ENCODE data around the gene IFIT1B. TPM values are rescaled to one million over a fixed set of nuclear protein-coding genes. Genes with fewer than 3 reads are reported as not detected.
"Not testable (repeated sequence)": the region's sequence is repeated elsewhere in the genome, so short reads cannot be mapped to it uniquely, and the experiment has no call there.

IFIT1B gene
- total and polyA plus RNA-seq, 2 donors, result 2.2 TPM; not detected in 1

- no peak overlapping the region for H3K27ac ChIP-seq (ENCODE audit: low read depth)
- no peak overlapping the region for H3K4me3 ChIP-seq (ENCODE audit: low read depth, low read length)
- H3K4me1 ChIP-seq (ENCODE audit: insufficient read depth), result no peaks in the 10 kb centered on the region
- H3K36me3 ChIP-seq (ENCODE audit: insufficient read depth), result no peaks in the 10 kb centered on the region
- no peak for DNase-seq (ENCODE audit: extremely low spot score)
- 66% methylated on average over 5 of the region's 5 CpGs for WGBS
These were observed 20.3 kb downstream of the IFIT1B start for GRCh38 chr10:89398003-89398749.

GRCh38 chr10:89399956-89400355 lies 22.1 kb downstream of the IFIT1B start:
- Histone ChIP-seq H3K27ac (ENCODE audit: low read depth) (no peak overlapping the region), H3K4me3 (ENCODE audit: low read depth, low read length) (no peak overlapping the region), H3K4me1 (ENCODE audit: insufficient read depth) (no peaks in the 10 kb centered on the region), H3K36me3 (ENCODE audit: insufficient read depth) (no peaks in the 10 kb centered on the region)
- DNase-seq (ENCODE audit: extremely low spot score), result no peak
- 89% methylated on average over 1 of the region's 1 CpG for WGBS

DNA sequence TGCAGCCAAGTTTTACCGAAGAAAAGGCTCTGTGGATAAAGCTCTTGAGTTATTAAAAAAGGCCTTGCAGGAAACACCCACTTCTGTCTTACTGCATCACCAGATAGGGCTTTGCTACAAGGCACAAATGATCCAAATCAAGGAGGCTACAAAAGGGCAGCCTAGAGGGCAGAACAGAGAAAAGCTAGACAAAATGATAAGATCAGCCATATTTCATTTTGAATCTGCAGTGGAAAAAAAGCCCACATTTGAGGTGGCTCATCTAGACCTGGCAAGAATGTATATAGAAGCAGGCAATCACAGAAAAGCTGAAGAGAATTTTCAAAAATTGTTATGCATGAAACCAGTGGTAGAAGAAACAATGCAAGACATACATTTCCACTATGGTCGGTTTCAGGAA lies 25.2 kb downstream of the IFIT1B start:
- H3K4me1 ChIP-seq (ENCODE audit: insufficient read depth), result no peaks in the 10 kb centered on the region
- H3K36me3 ChIP-seq (ENCODE audit: insufficient read depth), result no peaks in the 10 kb centered on the region
- no peak for DNase-seq (ENCODE audit: extremely low spot score)
- H3K4me3 ChIP-seq (ENCODE audit: low read depth, low read length), result no peak overlapping the region
- WGBS, result 92% methylated on average over 2 of the region's 2 CpGs
- H3K27ac ChIP-seq (ENCODE audit: low read depth), result no peak overlapping the region

GRCh38 chr10:89404104-89405047 lies 26.5 kb downstream of the IFIT1B start:
- Histone ChIP-seq H3K4me3 (ENCODE audit: low read depth, low read length) (no peak overlapping the region), H3K36me3 (ENCODE audit: insufficient read depth) (no peaks in the 10 kb centered on the region), H3K27ac (ENCODE audit: low read depth) (no peak overlapping the region), H3K4me1 (ENCODE audit: insufficient read depth) (no peaks in the 10 kb centered on the region)
- 89% methylated on average over 11 of the region's 11 CpGs for WGBS
- DNase-seq (ENCODE audit: extremely low spot score), result no peak

DNA sequence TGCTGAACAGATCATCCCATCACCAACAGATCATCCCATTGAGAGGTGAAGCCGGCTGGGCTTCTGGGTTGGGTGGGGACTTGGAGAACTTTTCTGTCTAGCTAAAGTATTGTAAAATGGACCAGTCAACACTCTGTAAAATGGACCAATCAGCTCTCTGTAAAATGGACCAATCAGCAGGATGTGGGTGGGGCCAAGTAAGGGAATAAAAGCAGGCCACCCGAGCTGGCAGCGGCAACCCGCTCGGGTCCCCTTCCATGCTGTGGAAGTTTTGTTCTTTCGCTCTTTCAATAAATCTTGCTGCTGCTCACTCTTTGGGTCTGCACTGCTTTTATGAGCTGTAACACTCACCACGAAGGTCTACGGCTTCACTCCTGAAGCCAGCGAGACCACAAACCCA lies 28.3 kb downstream of the IFIT1B start:
- not testable (repeated sequence) for H3K4me3 ChIP-seq (ENCODE audit: low read depth, low read length); H3K4me1 ChIP-seq (ENCODE audit: insufficient read depth); H3K36me3 ChIP-seq (ENCODE audit: insufficient read depth); H3K27ac ChIP-seq (ENCODE audit: low read depth); DNase-seq (ENCODE audit: extremely low spot score)
- WGBS, result 94% methylated on average over 9 of the region's 9 CpGs

DNA sequence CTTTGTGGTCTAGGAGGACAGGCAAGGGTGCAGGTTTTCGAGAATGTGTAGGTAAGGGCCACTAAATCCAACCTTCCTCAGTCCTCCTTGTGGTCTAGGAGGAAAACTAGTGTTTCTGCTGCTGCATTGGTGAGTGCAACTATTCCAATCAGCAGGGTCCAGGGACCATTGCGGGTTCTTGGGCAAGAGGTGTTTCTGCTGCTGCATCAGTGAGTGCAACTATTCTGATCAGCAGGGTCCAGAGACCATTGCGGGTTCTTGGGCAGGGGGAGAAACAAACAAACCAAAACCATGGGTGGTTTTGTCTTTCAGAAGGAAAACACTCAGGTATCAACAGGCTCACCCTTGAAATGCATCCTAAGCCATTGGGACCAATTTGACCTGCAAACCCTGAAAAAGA lies 29.9 kb downstream of the IFIT1B start:
- not testable (repeated sequence) for DNase-seq (ENCODE audit: extremely low spot score); H3K27ac ChIP-seq (ENCODE audit: low read depth); H3K36me3 ChIP-seq (ENCODE audit: insufficient read depth); H3K4me1 ChIP-seq (ENCODE audit: insufficient read depth); H3K4me3 ChIP-seq (ENCODE audit: low read depth, low read length)
- WGBS, result over 99% methylated on average over 3 of the region's 3 CpGs

GRCh38 chr10:89409282-89409681 lies 31.4 kb downstream of the IFIT1B start:
- H3K4me1 ChIP-seq (ENCODE audit: insufficient read depth); H3K36me3 ChIP-seq (ENCODE audit: insufficient read depth); H3K4me3 ChIP-seq (ENCODE audit: low read depth, low read length); H3K27ac ChIP-seq (ENCODE audit: low read depth); DNase-seq (ENCODE audit: extremely low spot score): not testable (repeated sequence)
- WGBS, result 95% methylated on average over 5 of the region's 5 CpGs

DNA sequence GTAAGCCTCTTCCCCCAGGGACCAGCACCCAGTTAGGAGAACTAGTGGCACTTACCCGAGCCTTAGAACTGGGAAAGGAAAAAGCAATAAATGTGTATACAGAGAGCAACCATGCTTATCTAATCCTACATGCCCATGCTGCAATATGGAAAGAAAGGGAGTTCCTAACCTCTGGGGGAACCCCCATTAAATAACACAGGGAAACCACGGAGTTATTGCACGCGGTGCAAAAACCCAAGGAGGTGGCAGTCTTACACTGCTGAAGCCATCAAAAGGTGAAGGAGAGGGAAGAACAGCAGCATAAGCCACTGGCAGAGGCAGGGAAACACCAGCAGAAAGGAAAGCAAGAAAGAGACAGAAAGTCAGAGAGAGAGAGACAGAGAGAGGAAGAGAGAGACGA lies 32.7 kb downstream of the IFIT1B start:
- not testable (repeated sequence) for H3K27ac ChIP-seq (ENCODE audit: low read depth); H3K4me1 ChIP-seq (ENCODE audit: insufficient read depth); DNase-seq (ENCODE audit: extremely low spot score); H3K4me3 ChIP-seq (ENCODE audit: low read depth, low read length); H3K36me3 ChIP-seq (ENCODE audit: insufficient read depth)
- WGBS, result 94% methylated on average over 5 of the region's 5 CpGs

DNA sequence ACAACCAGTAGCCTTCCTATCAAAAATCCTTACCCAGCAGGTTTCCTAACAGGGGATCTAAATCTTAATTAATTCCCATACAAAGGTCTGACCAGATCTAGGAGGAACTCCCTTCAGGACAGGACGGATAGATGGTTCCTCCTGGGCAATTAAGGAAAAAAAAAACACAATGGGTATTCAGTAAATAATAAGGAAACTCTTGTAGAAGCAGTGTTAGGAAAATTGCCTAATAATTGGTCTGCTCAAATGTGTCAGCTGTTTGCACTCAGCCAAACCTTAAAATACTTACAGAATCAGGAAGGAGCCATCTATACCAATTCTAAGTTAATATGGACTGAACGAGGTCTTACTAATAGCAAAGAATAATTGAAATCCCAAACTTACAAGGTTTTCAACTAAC lies 33.3 kb downstream of the IFIT1B start:
- not testable (repeated sequence) for H3K36me3 ChIP-seq (ENCODE audit: insufficient read depth); H3K4me1 ChIP-seq (ENCODE audit: insufficient read depth); H3K4me3 ChIP-seq (ENCODE audit: low read depth, low read length); H3K27ac ChIP-seq (ENCODE audit: low read depth); DNase-seq (ENCODE audit: extremely low spot score)
- 87% methylated on average over 2 of the region's 2 CpGs for WGBS

DNA sequence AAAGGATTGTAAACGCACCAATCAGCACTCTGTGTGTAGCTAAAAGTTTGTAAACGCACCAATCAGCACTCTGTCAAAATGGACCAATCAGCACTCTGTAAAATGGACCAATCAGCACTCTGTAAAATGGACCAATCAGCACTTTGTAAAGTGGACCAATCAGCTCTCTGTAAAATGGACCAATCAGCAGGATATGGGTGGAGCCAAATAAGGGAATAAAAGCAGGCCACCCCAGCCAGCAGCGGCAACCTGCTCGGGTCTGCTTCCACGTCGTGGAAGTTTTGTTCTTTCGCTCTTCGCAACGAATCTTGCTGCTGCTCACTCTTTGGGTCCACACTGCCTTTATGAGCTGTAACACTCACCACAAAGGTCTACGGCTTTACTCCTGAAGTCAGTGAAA lies 34.4 kb downstream of the IFIT1B start:
- H3K36me3 ChIP-seq (ENCODE audit: insufficient read depth); H3K4me1 ChIP-seq (ENCODE audit: insufficient read depth); DNase-seq (ENCODE audit: extremely low spot score); H3K4me3 ChIP-seq (ENCODE audit: low read depth, low read length); H3K27ac ChIP-seq (ENCODE audit: low read depth): not testable (repeated sequence)
- 86% methylated on average over 10 of the region's 10 CpGs for WGBS

DNA sequence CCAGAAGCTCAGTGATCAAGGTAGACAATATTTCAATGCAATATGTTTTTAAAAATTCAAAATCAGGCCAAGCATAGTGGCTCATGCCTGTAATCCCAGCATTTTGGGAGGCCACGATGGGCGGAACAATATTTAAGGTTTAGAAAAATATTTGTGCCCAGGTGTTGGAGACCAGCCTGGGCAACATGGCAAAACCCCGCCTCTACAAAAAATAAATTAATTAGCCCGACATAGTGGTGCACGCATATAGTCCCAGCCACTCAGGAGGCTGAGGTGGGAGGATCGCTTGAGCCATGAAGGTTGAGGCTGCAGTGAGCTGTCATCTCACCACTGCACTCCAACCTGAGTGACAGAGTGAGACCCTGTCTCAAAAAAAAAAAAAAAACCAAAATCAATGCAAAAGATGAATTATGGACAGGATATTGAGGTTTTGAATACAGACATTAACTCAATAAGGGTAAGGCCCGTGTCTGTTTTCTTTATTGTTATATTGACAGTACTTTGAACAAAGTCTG lies 35.6 kb downstream of the IFIT1B start:
- no peaks in the 10 kb centered on the region for H3K4me1 ChIP-seq (ENCODE audit: insufficient read depth)
- H3K27ac ChIP-seq (ENCODE audit: low read depth), result peak overlapping the region; percentile 95
- WGBS, result 85% methylated on average over 7 of the region's 7 CpGs
- no peak overlapping the region for H3K4me3 ChIP-seq (ENCODE audit: low read depth, low read length)
- no peak for DNase-seq (ENCODE audit: extremely low spot score)
- H3K36me3 ChIP-seq (ENCODE audit: insufficient read depth), result no peaks in the 10 kb centered on the region

GRCh38 chr10:89414146-89414878 lies 36.5 kb downstream of the IFIT1B start, which contains the start of gene IFIT5:
Gene IFIT5 (plus strand): TSS chr10:89414568. CDS start chr10:89414799, 231 bp downstream.
- Histone ChIP-seq H3K27ac (ENCODE audit: low read depth) (peak within 1 kb of the TSS; percentile 95), H3K4me3 (ENCODE audit: low read depth, low read length) (peak within 1 kb of the TSS; percentile 83), H3K4me1 (ENCODE audit: insufficient read depth) (no peaks in the 10 kb centered on the region), H3K36me3 (ENCODE audit: insufficient read depth) (no peaks in the 10 kb centered on the region)
- WGBS, result under 1% methylated on average over 48 of the region's 48 CpGs
- peak; percentile 66 for DNase-seq (ENCODE audit: extremely low spot score)
